NOMO-1 treated with DMSO at 0.1 percent for 48 hours (cell line): Measurements from ENCODE around the gene COL13A1.

Experiments used
- DNase-seq: peaks from one replicate; lab custom pipeline; 2025; ENCODE audit not compliant: unreplicated experiment; lab: John Stamatoyannopoulos, UW

Gene COL13A1

GRCh38 chr10:69844698-69845097 is 43.0 kb downstream of the COL13A1 start:
- no peak for DNase-seq

GRCh38 chr10:69845574-69846292 is 44.0 kb downstream of the COL13A1 start:
- no peak for DNase-seq

GRCh38 chr10:69846293-69846921 is 44.7 kb downstream of the COL13A1 start:
- DNase-seq: no peak

- no peak for DNase-seq
These were observed 45.8 kb downstream of the COL13A1 start for GRCh38 chr10:69847458-69847857.

GRCh38 chr10:69847883-69848282 is 46.2 kb downstream of the COL13A1 start:
- no peak for DNase-seq

- DNase-seq: no peak
These were observed 46.7 kb downstream of the COL13A1 start for GRCh38 chr10:69848454-69848853.

- no peak for DNase-seq
These were observed 48.1 kb downstream of the COL13A1 start for GRCh38 chr10:69849825-69850224.

GRCh38 chr10:69850440-69850839 is 48.7 kb downstream of the COL13A1 start:
- no peak for DNase-seq

GRCh38 chr10:69851306-69851705 is 49.6 kb downstream of the COL13A1 start:
- DNase-seq: no peak

GRCh38 chr10:69853064-69853463 is 51.4 kb downstream of the COL13A1 start:
- DNase-seq: no peak

GRCh38 chr10:69854511-69855345 is 53.0 kb downstream of the COL13A1 start:
- DNase-seq: no peak

- DNase-seq: no peak
These were observed 53.8 kb downstream of the COL13A1 start for GRCh38 chr10:69855346-69856111.

- DNase-seq: no peak
These were observed 55.0 kb downstream of the COL13A1 start for GRCh38 chr10:69856601-69857166.

GRCh38 chr10:69858201-69858600 is 56.5 kb downstream of the COL13A1 start:
- no peak for DNase-seq

- DNase-seq: no peak
These were observed 58.6 kb downstream of the COL13A1 start for GRCh38 chr10:69860271-69860670.

GRCh38 chr10:69861251-69862240 is 59.8 kb downstream of the COL13A1 start:
- peak; percentile 65 for DNase-seq

- DNase-seq: no peak
These were observed 61.3 kb downstream of the COL13A1 start for GRCh38 chr10:69862882-69863530.

- DNase-seq: no peak
These were observed 61.9 kb downstream of the COL13A1 start for GRCh38 chr10:69863580-69863979.

GRCh38 chr10:69864321-69864720 is 62.6 kb downstream of the COL13A1 start:
- no peak for DNase-seq
